Glutamatergic neuron (in vitro differentiated cells): ENCODE measurements around the gene INVS. TPM values are rescaled to one million over a fixed set of nuclear protein-coding genes. Genes with fewer than 3 reads are reported as not detected.

Experiments used
- DNase-seq: peaks from one replicate; pipeline ENCODE4 v3.0.0; 2022
- H3K27ac Mint-ChIP-seq: one replicate; pipeline ENCODE4 v1.8.0; 2020; ENCODE audit warnings: mild to moderate bottlenecking, mixed read lengths, inconsistent platforms; ENCODE audit not compliant: unreplicated experiment
- H3K27me3 Mint-ChIP-seq: one replicate; pipeline ENCODE4 v1.8.0; 2020; ENCODE audit warnings: mild to moderate bottlenecking, moderate library complexity, mixed read lengths, inconsistent platforms; ENCODE audit not compliant: unreplicated experiment
- H3K36me3 Mint-ChIP-seq: one replicate; pipeline ENCODE4 v1.8.0; 2020; ENCODE audit warnings: mild to moderate bottlenecking, mixed read lengths, inconsistent platforms; ENCODE audit not compliant: unreplicated experiment
- H3K4me1 Mint-ChIP-seq: one replicate; pipeline ENCODE4 v1.8.0; 2020; ENCODE audit warnings: mild to moderate bottlenecking, low read depth, mixed read lengths, inconsistent platforms; ENCODE audit not compliant: unreplicated experiment
- H3K4me3 Mint-ChIP-seq: one replicate; pipeline ENCODE4 v1.8.0; 2020; ENCODE audit warnings: mild to moderate bottlenecking, mixed read lengths, inconsistent platforms; ENCODE audit not compliant: unreplicated experiment
- H3K9me3 Mint-ChIP-seq: one replicate; pipeline ENCODE4 v1.8.0; 2020; ENCODE audit warnings: mild to moderate bottlenecking, moderate library complexity, mixed read lengths, inconsistent platforms; ENCODE audit not compliant: unreplicated experiment
- total RNA-seq: library from RNA; stranded (reverse); fragmentation: NEBNext Ultra II Directional; extraction: Animal tissue kit (Norgen Biotek cat#: 25700); gene quantifications from one replicate; pipeline ENCODE4 v1.2.1, GENCODE V29; 2021; ENCODE audit not compliant: unreplicated experiment
- TF ChIP-seq, protein P1 (sequence below): fragments of 200-600 bp; sonication (generic); IDR thresholded peaks from one replicate; pipeline ENCODE4 v1.5.0; 2021; ENCODE audit not compliant: partially characterized antibody, unreplicated experiment

Gene INVS
- total RNA-seq, 1 donor from 2014 or later, result 33.4 TPM

- H3K27ac Mint-ChIP-seq, result no peak overlapping the region
- DNase-seq, result no peak
- H3K9me3 Mint-ChIP-seq, result peaks cover 3% of the 10 kb centered on the region
- no peak overlapping the region for H3K4me3 Mint-ChIP-seq
- no peaks in the 10 kb centered on the region for H3K27me3 Mint-ChIP-seq
- H3K4me1 Mint-ChIP-seq, result no peaks in the 10 kb centered on the region
- peaks cover 7% of the 10 kb centered on the region for H3K36me3 Mint-ChIP-seq
- TF ChIP-seq, protein P1, sequence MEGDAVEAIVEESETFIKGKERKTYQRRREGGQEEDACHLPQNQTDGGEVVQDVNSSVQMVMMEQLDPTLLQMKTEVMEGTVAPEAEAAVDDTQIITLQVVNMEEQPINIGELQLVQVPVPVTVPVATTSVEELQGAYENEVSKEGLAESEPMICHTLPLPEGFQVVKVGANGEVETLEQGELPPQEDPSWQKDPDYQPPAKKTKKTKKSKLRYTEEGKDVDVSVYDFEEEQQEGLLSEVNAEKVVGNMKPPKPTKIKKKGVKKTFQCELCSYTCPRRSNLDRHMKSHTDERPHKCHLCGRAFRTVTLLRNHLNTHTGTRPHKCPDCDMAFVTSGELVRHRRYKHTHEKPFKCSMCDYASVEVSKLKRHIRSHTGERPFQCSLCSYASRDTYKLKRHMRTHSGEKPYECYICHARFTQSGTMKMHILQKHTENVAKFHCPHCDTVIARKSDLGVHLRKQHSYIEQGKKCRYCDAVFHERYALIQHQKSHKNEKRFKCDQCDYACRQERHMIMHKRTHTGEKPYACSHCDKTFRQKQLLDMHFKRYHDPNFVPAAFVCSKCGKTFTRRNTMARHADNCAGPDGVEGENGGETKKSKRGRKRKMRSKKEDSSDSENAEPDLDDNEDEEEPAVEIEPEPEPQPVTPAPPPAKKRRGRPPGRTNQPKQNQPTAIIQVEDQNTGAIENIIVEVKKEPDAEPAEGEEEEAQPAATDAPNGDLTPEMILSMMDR, result no peak
These were observed 195.3 kb downstream of the INVS start for GRCh38 chr9:100294341-100294740.

DNA sequence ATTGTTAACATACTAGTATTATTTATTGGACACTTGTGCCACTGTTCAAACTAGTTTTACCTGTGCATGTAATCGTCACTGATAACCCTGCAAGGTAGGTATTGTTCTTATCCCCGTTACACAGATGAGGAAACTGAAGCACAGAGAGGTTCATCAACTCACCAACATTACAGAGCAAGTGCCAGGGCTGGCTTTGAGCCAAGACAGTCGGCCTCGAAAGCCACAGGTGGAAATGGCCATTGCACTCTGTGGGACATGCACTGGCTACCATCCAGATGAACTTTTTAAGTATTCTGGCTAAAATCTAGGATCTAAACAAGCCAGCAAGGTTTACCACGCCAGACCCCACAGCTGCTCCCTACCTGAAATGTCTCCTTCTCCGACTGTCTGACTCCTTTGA is 195.8 kb downstream of the INVS start:
- Mint-ChIP-seq H3K36me3 (peaks cover 4% of the 10 kb centered on the region), H3K27me3 (no peaks in the 10 kb centered on the region), H3K9me3 (peaks cover 3% of the 10 kb centered on the region), H3K4me1 (no peaks in the 10 kb centered on the region), H3K27ac (no peak overlapping the region), H3K4me3 (no peak overlapping the region)
- DNase-seq, result no peak
- TF ChIP-seq, protein P1, result no peak

DNA sequence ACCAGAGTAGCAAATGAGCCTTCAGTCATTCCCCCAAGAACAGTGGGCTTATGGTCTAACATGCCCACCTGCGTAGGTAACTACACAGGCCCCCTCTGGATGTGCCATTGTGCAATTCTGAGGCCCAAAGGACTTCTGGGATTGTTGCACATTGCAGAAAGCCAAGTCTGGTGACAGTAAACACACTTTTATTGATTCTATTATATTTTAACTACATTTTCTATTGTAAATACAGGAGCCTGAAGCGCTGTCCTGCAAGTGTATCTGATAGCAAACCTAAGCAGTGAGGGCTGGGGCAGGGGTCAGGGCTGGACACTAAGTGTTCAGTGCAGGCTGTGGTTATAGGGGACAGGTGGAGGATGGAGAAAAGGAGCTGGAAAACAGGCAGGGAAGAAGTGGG is 196.2 kb downstream of the INVS start:
- no peak overlapping the region for H3K4me3 Mint-ChIP-seq
- TF ChIP-seq, protein P1, result no peak
- H3K27me3 Mint-ChIP-seq, result no peaks in the 10 kb centered on the region
- no peaks in the 10 kb centered on the region for H3K4me1 Mint-ChIP-seq
- peaks cover 4% of the 10 kb centered on the region for H3K36me3 Mint-ChIP-seq
- DNase-seq, result no peak
- peaks cover 3% of the 10 kb centered on the region for H3K9me3 Mint-ChIP-seq
- no peak overlapping the region for H3K27ac Mint-ChIP-seq

GRCh38 chr9:100296407-100296806 is 197.4 kb downstream of the INVS start:
- TF ChIP-seq, protein P1, result no peak
- Mint-ChIP-seq H3K9me3 (peaks cover 2% of the 10 kb centered on the region), H3K4me1 (no peaks in the 10 kb centered on the region), H3K4me3 (no peak overlapping the region), H3K36me3 (peaks cover 4% of the 10 kb centered on the region), H3K27ac (no peak overlapping the region), H3K27me3 (no peaks in the 10 kb centered on the region)
- DNase-seq, result no peak

- no peak for DNase-seq
- H3K27ac Mint-ChIP-seq, result no peak overlapping the region
- TF ChIP-seq, protein P1, result no peak
- H3K4me1 Mint-ChIP-seq, result no peaks in the 10 kb centered on the region
- H3K9me3 Mint-ChIP-seq, result no peaks in the 10 kb centered on the region
- no peak overlapping the region for H3K4me3 Mint-ChIP-seq
- H3K27me3 Mint-ChIP-seq, result no peaks in the 10 kb centered on the region
- peaks cover 4% of the 10 kb centered on the region for H3K36me3 Mint-ChIP-seq
These were observed 199.3 kb downstream of the INVS start for GRCh38 chr9:100298378-100298777.
